Endodermal cell (in vitro differentiated cells): Measurements from ENCODE around the gene PTPRM. TPM values are rescaled to one million over a fixed set of nuclear protein-coding genes. Genes with fewer than 3 reads are reported as not detected.
"Not testable (repeated sequence)": the region's sequence is repeated elsewhere in the genome, so short reads cannot be mapped to it uniquely, and the experiment has no call there.

Experiments
- DNase-seq: peaks from one replicate; pipeline ENCODE4 v3.0.0-alpha.2; 2017
- H3K27ac ChIP-seq: 2 replicates; pipeline ENCODE4 v1.5.1; 2013; ENCODE audit warnings: mild to moderate bottlenecking, low read depth, low read length, moderate library complexity
- H3K27me3 ChIP-seq: 2 replicates; pipeline ENCODE4 v1.6.1; 2013; ENCODE audit warnings: mild to moderate bottlenecking, low read length, moderate library complexity; ENCODE audit not compliant: insufficient read depth, control insufficient read depth, poor library complexity, severe bottlenecking
- H3K36me3 ChIP-seq: 2 replicates; pipeline ENCODE4 v1.7.0; 2013; ENCODE audit warnings: mild to moderate bottlenecking, low read length, moderate library complexity; ENCODE audit not compliant: control insufficient read depth, insufficient read depth
- H3K4me1 ChIP-seq: one replicate; pipeline ENCODE4 v1.7.0; 2013; ENCODE audit warnings: low read length; ENCODE audit not compliant: control insufficient read depth, insufficient read depth
- H3K4me3 ChIP-seq: 2 replicates; pipeline ENCODE4 v1.5.1; 2013; ENCODE audit warnings: mild to moderate bottlenecking, low read length, moderate library complexity
- H3K9ac ChIP-seq: 2 replicates; pipeline ENCODE4 v1.6.1; 2013; ENCODE audit warnings: mild to moderate bottlenecking, low read length, moderate library complexity; ENCODE audit not compliant: poor library complexity, severe bottlenecking; ENCODE audit errors: extremely low read depth
- H3K9me3 ChIP-seq: 2 replicates; pipeline ENCODE4 v1.6.1; 2013; ENCODE audit warnings: mild to moderate bottlenecking, low read length, moderate library complexity; ENCODE audit not compliant: control insufficient read depth
- H3K27ac Mint-ChIP-seq: 2 replicates; pipeline ENCODE4 v1.8.0; 2020; ENCODE audit warnings: mixed read lengths
- H3K27me3 Mint-ChIP-seq: 2 replicates; pipeline ENCODE4 v1.8.0; 2021; ENCODE audit warnings: mild to moderate bottlenecking, mixed read lengths; ENCODE audit not compliant: insufficient read depth
- H3K36me3 Mint-ChIP-seq: 2 replicates; pipeline ENCODE4 v1.8.0; 2020; ENCODE audit warnings: low read depth, mixed read lengths
- H3K4me1 Mint-ChIP-seq: 2 replicates; pipeline ENCODE4 v1.8.0; 2020; ENCODE audit warnings: mixed read lengths
- H3K4me3 Mint-ChIP-seq: 2 replicates; pipeline ENCODE4 v1.8.0; 2020; ENCODE audit warnings: mild to moderate bottlenecking, moderate library complexity, mixed read lengths
- H3K9me3 Mint-ChIP-seq: 2 replicates; pipeline ENCODE4 v1.8.0; 2020; ENCODE audit warnings: mild to moderate bottlenecking, mixed read lengths
- CTCF ChIP-seq: fragments of 200-600 bp; sonication (generic); conservative IDR thresholded peaks from 2 replicates; pipeline ENCODE4 v1.5.0; 2021; ENCODE audit warnings: antibody characterized with exemption, mild to moderate bottlenecking
- WGBS, 2 experiments: methylation state at CpG; one replicate each; pipeline versions ENCODE4 v1.1.5 to v1.1.7; 2013; ENCODE audit warnings: missing lambda C conversion rate in 2 of 2, mixed read lengths in 1 of 2; ENCODE audit not compliant: insufficient coverage in 1 of 2, insufficient read length in 1 of 2; 5-methylcytosine and 5-hydroxymethylcytosine counted together
- total RNA-seq, 2 donors: library from RNA; stranded (reverse); fragmentation: NEBNext Ultra II Directional in 1 of 2; extraction: Animal tissue kit (Norgen Biotek cat#: 25700) in 1 of 2; gene quantifications; 2 replicates in 1 of 2; 3 replicates in 1 of 2; pipeline ENCODE4 v1.2.1, GENCODE V29; 2021

The PTPRM gene
- total RNA-seq, 2 donors from 2014 or later, result 47.2 to 57.6 TPM

- peaks cover 3% of the 10 kb centered on the region for H3K9me3 ChIP-seq
- no peaks in the 10 kb centered on the region for H3K27me3 ChIP-seq
- no peaks in the 10 kb centered on the region for H3K4me1 ChIP-seq
- peaks cover 11% of the 10 kb centered on the region for H3K9me3 Mint-ChIP-seq
- H3K9ac ChIP-seq, result no peak overlapping the region
- H3K4me1 Mint-ChIP-seq, result no peaks in the 10 kb centered on the region
- TF ChIP-seq CTCF, result no peak
- no peaks in the 10 kb centered on the region for H3K36me3 ChIP-seq
- no peak overlapping the region for H3K4me3 Mint-ChIP-seq
- no peak overlapping the region for H3K27ac Mint-ChIP-seq
- no peak overlapping the region for H3K27ac ChIP-seq
- no peaks in the 10 kb centered on the region for H3K27me3 Mint-ChIP-seq
- no peak for DNase-seq
- no peaks in the 10 kb centered on the region for H3K36me3 Mint-ChIP-seq
- WGBS, 2 experiments, result 81% methylated on average over 1 of the region's 1 CpG; no CpG with 5 or more reads in 1 of the 2 experiments
- H3K4me3 ChIP-seq, result no peak overlapping the region
These were observed 876.4 kb downstream of the PTPRM start for GRCh38 chr18:8443505-8443904.

GRCh38 chr18:8446936-8447335, 879.8 kb downstream of the PTPRM start:
- not testable (repeated sequence) for DNase-seq, H3K27ac ChIP-seq, H3K9me3 ChIP-seq, H3K27me3 ChIP-seq, H3K27ac Mint-ChIP-seq, H3K4me1 Mint-ChIP-seq, H3K4me1 ChIP-seq, H3K4me3 ChIP-seq, H3K36me3 Mint-ChIP-seq, H3K9ac ChIP-seq, H3K9me3 Mint-ChIP-seq, H3K36me3 ChIP-seq, H3K27me3 Mint-ChIP-seq, H3K4me3 Mint-ChIP-seq
- 98 to 100% methylated on average over 2 of the region's 5 CpGs for WGBS, 2 experiments

- no peak overlapping the region for H3K4me3 Mint-ChIP-seq
- no peaks in the 10 kb centered on the region for H3K9me3 Mint-ChIP-seq
- no peaks in the 10 kb centered on the region for H3K27me3 Mint-ChIP-seq
- H3K36me3 Mint-ChIP-seq, result no peaks in the 10 kb centered on the region
- peaks cover 2% of the 10 kb centered on the region for H3K4me1 Mint-ChIP-seq
- Histone ChIP-seq H3K27ac (no peak overlapping the region), H3K9me3 (no peaks in the 10 kb centered on the region), H3K4me1 (no peaks in the 10 kb centered on the region), H3K36me3 (no peaks in the 10 kb centered on the region), H3K4me3 (no peak overlapping the region), H3K27me3 (no peaks in the 10 kb centered on the region), H3K9ac (no peak overlapping the region)
- no peak for TF ChIP-seq CTCF
- H3K27ac Mint-ChIP-seq, result no peak overlapping the region
- no peak for DNase-seq
- WGBS, 2 experiments, result 94 to 98% methylated on average over 6 to 7 of the region's 7 CpGs
These were observed 881.0 kb downstream of the PTPRM start for GRCh38 chr18:8448130-8448529.

GRCh38 chr18:8450013-8450412, 882.9 kb downstream of the PTPRM start:
- Mint-ChIP-seq H3K27ac (no peak overlapping the region), H3K4me3 (no peak overlapping the region), H3K36me3 (no peaks in the 10 kb centered on the region), H3K9me3 (no peaks in the 10 kb centered on the region), H3K27me3 (no peaks in the 10 kb centered on the region), H3K4me1 (peaks cover 2% of the 10 kb centered on the region)
- Histone ChIP-seq H3K9me3 (no peaks in the 10 kb centered on the region), H3K9ac (no peak overlapping the region), H3K4me3 (no peak overlapping the region), H3K27ac (no peak overlapping the region), H3K4me1 (no peaks in the 10 kb centered on the region), H3K36me3 (no peaks in the 10 kb centered on the region), H3K27me3 (no peaks in the 10 kb centered on the region)
- 40 to 46% methylated on average over 1 to 5 of the region's 5 CpGs for WGBS, 2 experiments
- peak; percentile 85 for DNase-seq
- peak; percentile 90 for TF ChIP-seq CTCF
